Hematopoietic multipotent progenitor cell treated with erythropoietin and hydrocortisone succinate and interleukin-3 and kit ligand, for 4 days (in vitro differentiated cells): Measurements from ENCODE around the gene SESN2.

Source experiments
- DNase-seq: peaks from one replicate; pipeline ENCODE4 v3.0.0-alpha.2; 2015

Gene SESN2

DNA sequence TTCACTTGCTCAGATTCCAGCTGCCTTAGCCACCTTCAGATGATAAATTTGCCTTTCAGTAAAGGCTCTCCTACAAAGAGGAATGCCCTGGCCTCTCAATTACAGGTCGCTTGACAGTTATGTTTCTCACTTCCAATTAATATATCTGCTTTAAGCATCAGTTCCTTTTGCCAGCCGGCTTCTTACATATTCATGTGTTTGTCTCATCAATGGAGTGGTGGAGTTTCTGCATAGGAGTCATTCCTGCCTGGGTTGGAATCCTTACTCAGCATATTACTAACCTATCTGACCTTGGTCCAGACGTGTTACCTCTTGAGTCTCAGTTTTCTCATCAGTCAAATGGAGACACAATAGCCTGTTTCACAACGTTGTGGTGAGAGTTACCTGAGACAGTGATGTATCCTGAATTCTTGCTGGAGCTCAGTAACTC is 9.4 kb upstream of the SESN2 start:
- DNase-seq, result no peak

DNA sequence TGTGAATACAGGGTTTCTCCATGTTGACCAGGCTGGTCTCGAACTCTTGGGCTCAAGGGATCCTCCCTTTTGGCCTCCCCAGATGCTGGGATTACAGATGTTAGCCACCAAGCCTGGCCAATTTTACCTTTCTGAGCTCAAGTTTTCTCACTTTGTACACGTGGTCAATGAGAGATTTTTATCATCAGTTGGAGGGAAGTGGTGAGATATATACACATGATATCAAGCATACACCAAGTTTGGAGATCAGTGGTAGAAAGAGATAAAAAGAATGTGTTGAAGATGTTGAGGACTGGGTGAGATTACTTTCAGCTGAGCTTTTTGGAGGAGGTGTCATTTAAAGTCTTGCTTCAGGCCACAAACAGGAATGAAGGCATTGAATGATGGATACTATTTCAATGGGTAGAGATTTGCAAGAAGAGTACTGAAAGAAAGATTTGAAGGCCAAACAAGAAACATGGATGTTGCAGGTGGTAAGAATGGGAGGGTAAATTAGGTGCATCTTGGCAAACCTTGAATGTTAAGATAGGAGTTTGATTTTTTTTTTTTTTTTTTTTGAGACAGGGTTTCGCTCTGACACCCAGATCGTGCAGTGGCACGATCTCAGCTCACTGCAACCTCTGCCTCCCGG is 3.0 kb upstream of the SESN2 start:
- DNase-seq, result peak; percentile 78

DNA sequence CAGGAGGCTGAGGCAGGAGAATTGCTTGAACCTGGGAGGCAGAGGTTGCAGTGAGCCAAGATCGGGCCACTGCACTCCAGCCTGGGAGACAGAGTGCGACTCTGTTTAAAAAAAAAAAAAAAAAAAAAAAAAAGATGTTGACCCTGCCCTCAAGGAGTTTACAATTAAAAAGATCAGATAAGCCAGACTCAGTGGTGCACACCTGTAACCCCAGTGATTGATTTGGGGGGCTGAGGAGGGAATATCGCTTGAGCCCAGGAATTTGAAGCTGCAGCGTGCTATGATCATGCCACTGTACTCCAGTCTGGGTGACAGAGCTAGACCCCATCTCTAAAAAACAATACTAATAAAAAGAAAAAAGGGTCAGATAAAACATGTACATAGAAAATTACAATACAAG is 1.6 kb upstream of the SESN2 start:
- no peak for DNase-seq

DNA sequence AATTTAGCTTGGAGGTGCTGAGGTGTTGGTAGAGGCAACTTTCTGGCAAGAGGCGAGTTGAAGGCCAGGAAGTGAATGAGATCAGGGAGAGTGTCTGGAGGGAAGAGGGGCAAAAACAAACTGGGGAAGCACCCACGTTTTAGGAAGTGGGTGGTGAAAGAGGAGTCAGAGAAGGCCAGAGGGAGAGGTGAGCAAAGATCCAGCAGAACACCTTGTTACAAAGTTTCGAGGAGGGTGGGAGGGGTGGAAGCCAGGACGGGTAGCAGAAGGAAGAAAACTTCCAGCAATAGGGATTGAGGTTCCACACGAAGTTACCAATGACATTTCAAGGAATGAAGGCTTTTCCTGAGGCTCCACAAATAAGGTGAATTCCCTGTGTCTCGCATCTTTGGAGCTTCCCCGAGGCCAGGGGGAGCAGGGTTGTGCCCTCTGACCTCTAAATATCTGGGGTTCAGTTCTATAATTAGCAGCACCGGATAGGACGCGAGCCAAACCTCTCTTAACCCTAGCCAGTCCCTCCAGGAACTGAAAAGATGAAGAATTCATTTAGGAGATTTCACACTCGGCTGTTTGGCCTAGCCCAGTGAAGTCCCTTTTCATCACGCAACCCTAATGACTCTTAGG is 578 bp upstream of the SESN2 start:
- DNase-seq, result no peak

DNA sequence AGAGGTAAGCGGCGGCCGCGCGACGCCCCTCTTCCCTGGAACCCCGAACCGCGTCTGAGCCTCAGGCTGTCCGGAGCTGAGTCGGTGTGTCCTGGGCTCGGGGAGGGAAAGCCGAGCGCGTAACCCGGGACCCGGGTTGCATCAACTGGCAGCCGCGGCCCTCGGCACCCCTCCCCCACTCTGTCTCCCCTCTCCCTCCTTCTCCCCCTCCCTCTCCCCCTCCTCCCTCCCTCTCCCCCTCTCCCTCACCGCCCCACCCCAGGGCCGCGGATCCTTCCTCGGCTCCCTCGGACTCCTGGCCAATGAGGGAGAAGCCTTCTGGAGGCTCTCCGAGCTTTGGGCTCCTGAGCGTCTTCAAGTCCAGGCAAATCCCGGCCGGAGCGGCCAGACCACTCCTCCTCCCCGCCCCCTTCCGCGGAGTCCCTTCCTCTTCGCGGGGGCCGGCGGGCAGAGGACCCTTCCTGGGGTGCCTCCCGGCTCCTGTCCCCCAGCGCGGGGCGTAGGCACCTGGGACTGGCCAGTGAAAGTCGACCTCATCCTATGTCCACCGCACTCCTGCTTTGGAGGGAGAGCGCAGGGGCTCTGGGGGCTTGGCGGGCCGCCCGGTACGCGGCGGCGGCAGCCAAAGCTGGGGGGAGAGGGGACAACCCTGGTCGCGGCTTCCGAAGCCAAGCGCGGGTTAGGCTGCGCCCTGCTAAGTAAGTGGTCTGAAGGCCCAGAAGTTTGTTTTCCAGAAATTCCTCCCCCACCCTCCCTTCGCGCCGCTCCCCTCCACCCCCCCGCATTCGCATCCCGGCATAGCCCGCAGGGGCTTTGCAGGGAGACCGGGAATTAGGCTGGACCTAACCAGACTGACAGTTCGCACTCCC is 850 bp downstream of the SESN2 start:
- peak; percentile 47 for DNase-seq

DNA sequence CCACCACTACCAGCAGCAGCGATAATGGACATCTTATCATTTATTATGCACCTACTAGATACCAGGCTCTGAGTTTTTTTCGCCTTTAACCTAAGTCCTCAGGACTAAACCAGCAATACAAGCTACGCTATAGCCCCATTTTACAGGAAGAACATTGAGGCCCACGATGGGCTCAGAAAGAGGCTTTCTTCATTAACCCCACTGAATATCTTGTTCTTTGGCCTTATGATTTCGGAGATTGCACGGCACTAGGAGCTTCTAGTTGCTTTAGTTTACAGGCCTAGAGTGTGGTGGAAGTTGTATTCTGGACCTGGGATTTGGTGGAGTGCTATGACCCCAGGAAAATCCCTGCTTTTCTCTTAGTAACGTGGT is 1.5 kb downstream of the SESN2 start:
- DNase-seq, result no peak

DNA sequence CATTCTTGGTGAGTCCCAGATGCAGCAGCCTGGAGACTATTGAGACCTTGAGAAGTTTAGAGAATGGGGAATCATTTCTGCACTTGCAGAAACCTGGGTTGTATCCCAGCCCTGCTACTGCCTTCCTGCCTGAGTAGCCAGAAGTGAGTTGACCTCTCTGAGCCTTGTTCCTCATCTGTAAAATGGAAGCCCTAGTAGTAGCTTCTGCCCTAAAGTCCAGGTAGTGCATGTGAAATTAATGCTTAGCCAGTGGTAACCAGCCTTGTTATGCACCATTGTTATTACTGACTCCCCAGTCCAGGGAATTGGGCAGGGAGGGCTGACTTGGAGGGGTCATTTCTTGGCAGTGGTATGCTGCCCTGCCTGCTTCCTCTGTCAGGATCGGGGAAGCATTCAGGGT is 5.6 kb downstream of the SESN2 start:
- no peak for DNase-seq

DNA sequence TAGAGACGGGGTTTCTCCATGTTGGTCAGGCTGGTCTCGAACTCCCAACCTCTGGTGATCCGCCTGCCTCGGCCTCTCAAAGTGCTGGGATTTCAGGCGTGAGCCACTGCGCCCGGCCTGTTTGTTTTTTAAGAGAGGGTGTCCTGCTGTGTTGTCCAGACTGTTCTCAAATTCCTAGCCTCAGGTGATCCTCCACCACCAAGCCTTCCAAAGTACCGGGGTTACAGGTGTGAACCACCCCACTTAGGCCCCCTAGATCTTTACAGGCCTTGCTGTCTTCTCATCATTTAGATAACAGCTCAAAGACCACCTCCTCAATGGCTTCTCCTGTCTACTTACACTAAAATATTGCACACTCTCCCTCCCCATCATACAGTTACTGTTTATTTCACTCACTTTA is 6.3 kb downstream of the SESN2 start:
- DNase-seq, result no peak

DNA sequence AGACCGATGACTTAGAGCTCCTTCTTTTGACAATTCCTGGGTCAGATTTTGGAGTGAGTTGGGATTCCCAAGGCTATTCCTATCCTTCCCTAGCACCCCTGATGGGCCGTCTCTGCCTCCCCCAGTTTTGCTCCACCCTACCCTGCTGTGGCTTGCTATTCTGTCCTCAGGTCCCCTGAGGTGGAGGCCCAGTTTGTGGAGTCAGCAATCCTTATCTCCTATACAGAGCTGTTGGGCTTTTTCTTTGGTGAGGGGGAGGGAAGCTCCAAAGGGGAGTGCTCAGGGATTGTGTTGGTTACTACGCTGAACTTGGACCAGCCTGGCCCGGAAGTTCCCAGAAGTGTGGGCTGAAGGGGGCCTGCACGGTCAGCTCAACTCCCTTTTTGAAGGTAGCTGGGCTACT is 7.6 kb downstream of the SESN2 start:
- peak; percentile 33 for DNase-seq

DNA sequence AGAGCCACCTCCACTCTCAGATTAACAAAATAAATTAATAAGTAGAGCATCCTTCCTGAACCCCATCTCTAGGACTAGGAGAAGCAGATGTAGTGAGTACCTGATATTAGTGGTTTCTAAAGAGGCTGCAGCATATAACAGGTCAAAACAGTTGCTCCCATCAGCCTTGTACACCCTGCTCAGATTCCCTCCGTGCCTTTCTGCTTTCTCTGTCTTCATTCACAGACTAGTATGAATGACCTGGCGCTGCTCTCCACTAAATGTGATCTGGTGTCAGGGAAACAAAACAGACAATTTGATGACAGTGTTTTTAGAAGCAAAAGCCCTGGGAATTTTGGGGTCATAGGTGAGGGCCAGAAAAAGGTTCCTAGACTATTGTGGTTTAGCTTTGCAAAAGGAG is 8.3 kb downstream of the SESN2 start:
- DNase-seq, result no peak

DNA sequence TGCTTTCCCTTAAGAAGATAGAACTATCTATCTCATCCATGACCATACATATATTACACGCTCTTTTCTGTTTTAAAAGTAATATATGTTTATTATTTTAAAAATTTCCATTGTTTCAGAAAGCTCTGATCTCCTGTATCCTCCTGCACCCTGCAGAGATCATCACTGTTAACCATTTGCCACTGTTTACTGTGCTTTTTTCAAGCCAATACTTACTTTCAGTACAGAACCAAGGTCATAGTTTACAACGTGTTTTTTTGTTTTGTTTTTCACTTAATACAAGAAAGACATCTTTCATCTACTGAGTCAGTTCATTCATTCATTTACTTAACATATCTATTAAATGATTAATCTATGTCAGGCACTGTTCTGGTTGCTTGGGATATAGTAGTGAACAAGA is 10.2 kb downstream of the SESN2 start:
- DNase-seq, result no peak

DNA sequence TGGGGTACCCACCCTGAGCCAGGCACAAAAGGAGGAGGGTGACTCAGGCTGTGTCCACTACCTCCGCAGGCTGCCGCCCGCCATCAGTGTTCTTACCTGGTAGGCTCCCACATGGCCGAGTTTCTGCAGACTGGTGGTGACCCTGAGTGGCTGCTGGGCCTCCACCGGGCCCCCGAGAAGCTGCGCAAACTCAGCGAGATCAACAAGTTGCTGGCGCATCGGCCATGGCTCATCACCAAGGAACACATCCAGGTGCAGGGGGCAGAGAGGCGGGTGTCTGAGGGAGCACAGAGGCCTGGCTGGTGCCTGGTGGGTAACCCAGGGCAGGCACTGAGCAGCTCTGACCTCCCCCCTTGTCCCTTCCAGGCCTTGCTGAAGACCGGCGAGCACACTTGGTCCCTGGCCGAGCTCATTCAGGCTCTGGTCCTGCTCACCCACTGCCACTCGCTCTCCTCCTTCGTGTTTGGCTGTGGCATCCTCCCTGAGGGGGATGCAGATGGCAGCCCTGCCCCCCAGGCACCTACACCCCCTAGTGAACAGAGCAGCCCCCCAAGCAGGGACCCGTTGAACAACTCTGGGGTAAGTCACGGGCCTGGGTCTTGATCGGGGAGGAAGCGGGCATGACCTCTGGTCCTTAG is 13.0 kb downstream of the SESN2 start:
- no peak for DNase-seq

DNA sequence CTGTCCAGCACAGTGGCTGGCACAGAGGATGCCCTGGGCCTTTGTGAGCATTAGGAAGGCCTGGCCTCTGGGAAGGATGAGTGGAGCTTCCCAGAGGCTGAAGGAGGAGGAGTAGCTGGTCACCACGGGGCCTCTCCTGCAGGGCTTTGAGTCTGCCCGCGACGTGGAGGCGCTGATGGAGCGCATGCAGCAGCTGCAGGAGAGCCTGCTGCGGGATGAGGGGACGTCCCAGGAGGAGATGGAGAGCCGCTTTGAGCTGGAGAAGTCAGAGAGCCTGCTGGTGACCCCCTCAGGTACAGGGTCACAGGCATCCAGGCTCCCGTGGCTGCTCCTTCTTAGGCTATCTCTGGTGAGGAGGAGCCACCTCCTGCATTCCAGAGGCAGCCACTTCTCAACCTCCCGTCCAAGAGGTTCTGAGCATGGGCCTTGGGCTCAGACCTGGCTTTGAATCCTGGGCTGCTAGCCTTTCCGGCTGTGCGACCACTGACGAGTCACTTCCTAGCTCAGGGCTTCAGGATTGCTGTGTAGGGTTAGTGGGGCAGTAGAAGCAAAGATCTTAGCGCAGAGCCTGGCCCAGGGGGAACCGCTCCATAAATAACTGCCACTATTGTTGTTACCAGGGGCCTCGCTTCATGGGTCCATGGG is 14.0 kb downstream of the SESN2 start:
- no peak for DNase-seq

DNA sequence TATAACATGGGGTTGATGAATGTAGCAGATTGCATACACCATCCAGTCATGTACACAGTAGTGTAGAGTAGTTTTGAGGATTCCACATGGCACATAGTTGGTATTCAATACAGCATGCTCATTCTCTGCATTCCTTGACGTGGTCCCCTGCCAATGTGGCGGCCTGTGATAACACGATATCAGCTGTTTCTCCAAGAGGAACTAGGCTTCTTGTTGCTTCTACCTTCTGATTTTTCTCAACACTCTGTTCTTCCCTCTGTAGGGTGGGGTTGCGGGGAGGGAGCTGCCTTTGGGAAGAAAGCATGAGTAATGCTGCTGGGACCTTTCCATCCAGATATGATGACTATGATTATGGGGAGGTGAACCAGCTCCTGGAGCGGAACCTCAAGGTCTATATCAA is 19.4 kb downstream of the SESN2 start:
- peak; percentile 69 for DNase-seq

DNA sequence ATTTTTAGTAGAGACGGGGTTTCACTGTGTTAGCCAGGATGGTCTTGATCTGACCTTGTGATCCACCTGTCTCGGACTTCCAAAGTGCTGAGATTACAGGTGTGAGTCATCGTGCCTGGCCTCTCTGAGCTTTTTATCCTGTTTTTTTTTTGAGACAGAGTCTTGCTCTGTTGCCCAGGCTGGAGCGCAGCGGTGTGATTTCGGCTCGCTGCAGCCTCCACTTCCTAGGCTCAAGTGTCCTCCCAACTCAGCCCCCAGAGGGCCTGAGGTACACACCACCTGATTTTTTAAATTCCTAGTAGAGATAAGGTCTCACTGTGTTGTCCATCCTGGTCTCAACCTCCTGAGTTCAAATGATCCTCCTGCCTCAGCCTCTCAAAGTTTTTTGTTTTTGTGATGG is 20.4 kb downstream of the SESN2 start:
- DNase-seq, result no peak

DNA sequence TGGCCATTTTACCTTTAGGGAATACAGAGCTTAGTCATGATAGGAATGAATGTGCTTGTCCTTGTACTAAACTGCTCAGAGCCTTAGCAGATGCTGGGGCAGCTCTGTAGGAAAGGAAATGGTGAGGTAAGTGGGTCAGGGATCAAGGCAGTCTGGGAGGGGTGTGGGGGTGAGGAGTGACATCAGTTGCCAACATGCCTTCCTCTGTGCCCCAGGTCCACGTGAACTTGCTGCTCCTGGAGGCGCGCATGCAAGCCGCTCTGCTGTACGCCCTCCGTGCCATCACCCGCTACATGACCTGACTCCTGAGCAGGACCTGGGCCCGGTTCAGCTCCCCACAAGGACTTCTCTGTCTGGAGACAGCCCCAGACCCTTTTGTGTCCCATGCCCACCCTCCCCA is 21.2 kb downstream of the SESN2 start:
- no peak for DNase-seq

DNA sequence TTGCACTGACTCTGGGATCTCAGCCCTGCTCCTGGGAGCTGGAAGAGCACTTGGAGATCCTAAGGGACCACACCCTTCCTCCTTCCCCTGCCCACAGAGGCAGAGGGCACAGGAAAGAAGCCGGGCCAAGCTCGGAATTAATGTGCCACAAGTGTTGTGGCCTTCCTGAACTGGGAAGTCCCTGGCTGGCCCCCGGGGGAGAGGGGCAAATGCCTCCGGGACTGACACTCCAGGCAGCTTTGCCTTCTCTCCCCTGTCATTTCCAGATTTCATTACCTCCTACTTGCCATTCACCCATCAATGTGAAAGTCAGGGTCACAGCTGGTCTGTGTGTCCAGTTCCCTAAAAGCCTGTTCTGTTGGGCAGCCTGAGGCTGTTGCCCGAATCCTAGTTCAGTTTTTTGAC is 21.7 kb downstream of the SESN2 start:
- no peak for DNase-seq

DNA sequence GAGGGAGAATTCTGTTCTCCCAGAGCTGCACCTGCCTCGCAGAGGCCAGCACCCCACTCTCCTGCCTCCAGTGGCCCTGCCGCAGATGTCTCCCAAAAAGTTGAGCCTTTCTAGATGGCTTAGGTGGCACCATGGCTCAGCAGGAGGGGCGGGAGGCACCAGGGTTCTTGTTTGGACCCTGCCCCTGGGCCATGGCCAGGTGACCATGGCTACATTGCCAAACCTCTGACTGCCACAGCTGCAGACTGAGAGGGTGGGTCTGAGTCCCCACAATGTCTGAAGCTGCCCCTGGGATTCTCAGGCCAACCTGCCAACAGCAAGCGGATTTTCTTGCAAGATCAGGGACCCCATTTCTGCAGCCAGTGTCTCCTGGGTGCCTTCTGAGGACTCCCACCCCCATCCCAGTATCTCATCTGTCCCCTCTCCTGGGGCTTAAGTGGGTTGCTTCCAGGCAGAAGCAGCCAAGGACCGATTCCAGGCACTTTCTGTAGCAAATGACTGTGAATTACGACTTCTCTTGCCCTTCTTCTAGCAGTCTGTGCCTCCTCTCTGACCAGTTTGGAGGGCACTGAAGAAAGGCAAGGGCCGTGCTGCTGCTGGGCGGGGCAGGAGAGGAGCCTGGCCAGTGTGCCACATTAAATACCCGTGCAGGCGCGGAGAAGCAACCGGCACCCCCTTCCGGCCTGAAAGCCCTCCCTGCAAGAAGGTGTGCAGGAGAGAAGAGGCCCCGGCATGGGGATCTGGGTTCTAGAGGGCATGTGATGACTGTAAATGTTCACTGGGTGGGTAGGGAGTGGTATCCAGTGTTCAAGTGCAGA is 22.5 kb downstream of the SESN2 start:
- no peak for DNase-seq

DNA sequence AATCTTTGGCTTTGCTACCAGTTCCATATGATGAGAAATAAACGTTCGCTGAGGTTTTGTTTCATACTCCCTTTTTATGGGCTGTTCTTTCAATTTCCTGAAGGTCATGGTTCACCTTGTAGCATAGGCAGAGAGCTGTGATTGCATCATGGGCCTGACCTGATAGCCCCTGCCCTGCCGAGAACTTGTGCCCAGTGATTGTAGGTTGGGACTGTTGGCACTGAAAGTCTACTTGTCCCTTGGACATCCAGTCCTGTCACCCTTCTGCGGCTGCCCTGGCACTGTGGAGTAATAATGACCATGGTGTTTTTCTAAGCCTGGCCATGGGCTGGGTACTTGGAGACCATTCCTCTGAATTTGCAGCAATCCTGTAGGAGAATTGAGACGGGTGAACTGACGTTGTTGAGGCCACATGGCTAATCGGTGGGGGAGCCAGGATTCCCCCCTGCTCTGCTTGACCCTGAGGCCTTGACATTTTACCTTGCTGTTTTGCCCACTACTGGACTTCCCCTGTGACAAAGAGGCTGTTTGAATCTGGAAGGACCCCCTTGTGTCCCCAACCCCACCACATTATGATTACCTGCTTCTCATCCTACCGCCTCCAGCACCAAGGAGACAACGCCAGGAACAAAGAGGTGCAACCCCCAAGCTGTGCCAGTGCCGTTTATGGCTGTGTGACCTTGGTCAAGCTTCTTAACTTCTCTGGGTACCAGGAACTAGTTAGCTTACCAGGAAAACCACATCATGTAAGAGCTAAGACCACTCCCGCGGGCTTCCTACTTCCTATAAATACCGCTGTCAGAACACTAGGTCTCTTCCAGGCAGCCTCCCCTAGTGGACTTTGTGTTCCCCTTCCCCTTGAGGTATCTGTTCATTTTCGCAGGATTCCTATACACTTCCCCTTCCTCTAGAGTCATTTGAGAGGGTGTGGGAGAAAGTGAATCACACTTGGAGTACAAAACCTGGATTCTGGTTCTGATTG is 23.4 kb downstream of the SESN2 start:
- peak; percentile 18 for DNase-seq

DNA sequence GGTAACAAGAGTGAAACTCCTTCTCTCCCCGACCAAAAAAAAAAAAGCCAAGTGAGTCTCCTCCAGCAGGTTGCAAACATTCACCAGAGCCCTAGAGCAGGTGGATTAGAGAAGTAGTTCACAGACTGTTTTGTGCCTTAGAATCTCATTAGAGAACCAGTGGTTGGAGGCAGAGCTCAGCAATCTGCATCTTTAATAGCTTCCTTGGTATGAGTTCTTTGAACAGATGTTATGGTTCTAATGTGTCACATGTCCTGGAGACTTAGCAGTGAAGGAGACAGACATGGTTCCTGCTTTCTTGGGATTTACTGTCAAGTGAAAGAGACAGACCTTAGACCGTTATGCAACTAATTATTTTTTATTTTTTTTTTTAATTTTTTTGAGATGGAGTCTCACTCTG is 26.8 kb downstream of the SESN2 start:
- peak; percentile 50 for DNase-seq

DNA sequence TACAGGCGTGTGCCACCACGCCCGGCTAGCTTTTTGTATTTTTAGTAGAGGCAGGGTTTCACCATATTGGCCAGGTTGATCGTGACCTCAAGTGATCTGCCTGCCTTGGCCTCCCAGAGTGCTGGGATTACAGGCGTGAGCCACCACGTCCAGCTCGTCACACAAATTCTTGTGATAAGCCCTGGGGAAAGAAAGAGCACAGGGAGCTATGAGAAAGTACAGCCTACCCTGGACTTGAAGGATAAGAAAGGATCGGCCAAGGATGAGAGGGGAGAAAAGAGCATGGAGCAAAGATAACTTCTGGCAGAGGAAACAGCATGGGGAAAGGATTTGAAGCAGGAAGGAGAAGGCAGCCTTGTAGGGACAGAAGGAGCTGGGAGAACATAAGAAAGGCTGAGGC is 29.2 kb downstream of the SESN2 start:
- no peak for DNase-seq
